H9 (cell line): ENCODE results near the gene PAIP2. TPM values are rescaled to one million over a fixed set of nuclear protein-coding genes. Genes with fewer than 3 reads are reported as not detected.

Experiments used
- DNase-seq: peaks from one replicate; pipeline ENCODE4 v3.0.0-alpha.2; 2017
- H2AFZ ChIP-seq: one replicate; pipeline ENCODE4 v1.6.1; 2013; ENCODE audit warnings: mild to moderate bottlenecking, low read length, control low read depth, moderate library complexity
- H2AK5ac ChIP-seq: 2 replicates; pipeline ENCODE4 v1.6.1; 2013; ENCODE audit warnings: low read length, control low read depth, mixed read lengths; ENCODE audit not compliant: insufficient read length
- H2BK120ac ChIP-seq: one replicate; pipeline ENCODE4 v1.6.1; 2013; ENCODE audit warnings: low read depth, mild to moderate bottlenecking, low read length, control low read depth, inconsistent platforms; ENCODE audit not compliant: poor library complexity, severe bottlenecking
- H2BK12ac ChIP-seq: 2 replicates; pipeline ENCODE4 v1.6.1; 2013; ENCODE audit warnings: low read length, control low read depth, mixed read lengths, low read depth; ENCODE audit not compliant: insufficient read length
- H2BK15ac ChIP-seq: 2 replicates; pipeline ENCODE4 v1.6.1; 2013; ENCODE audit warnings: low read depth, low read length, control low read depth
- H2BK20ac ChIP-seq: one replicate; pipeline ENCODE4 v1.6.1; 2013; ENCODE audit warnings: low read depth, mild to moderate bottlenecking, low read length, control low read depth, inconsistent platforms; ENCODE audit not compliant: poor library complexity, severe bottlenecking
- H2BK5ac ChIP-seq: 2 replicates; pipeline ENCODE4 v1.6.1; 2013; ENCODE audit warnings: low read length, control low read depth, mixed read lengths; ENCODE audit not compliant: insufficient read length
- H3K14ac ChIP-seq: 2 replicates; pipeline ENCODE4 v1.6.1; 2013; ENCODE audit warnings: low read length, control low read depth; ENCODE audit not compliant: insufficient read depth
- H3K18ac ChIP-seq: 2 replicates; pipeline ENCODE4 v1.6.1; 2013; ENCODE audit warnings: low read depth, mild to moderate bottlenecking, mixed read lengths, low read length, control low read depth; ENCODE audit not compliant: insufficient read length
- H3K23ac ChIP-seq: 2 replicates; pipeline ENCODE4 v1.6.1; 2013; ENCODE audit warnings: low read length, control low read depth, mixed read lengths, low read depth; ENCODE audit not compliant: insufficient read length
- H3K23me2 ChIP-seq: 2 replicates; pipeline ENCODE4 v1.6.1; 2013; ENCODE audit warnings: low read depth, mild to moderate bottlenecking, mixed read lengths, low read length, control low read depth; ENCODE audit not compliant: insufficient read length, poor library complexity, severe bottlenecking
- H3K27ac ChIP-seq: 2 replicates; pipeline ENCODE4 v1.5.1; 2013; ENCODE audit warnings: low read length, control low read depth, mixed read lengths, low read depth; ENCODE audit not compliant: insufficient read length
- H3K27me3 ChIP-seq: 2 replicates; pipeline ENCODE4 v1.6.1; 2013; ENCODE audit warnings: low read length, control low read depth, inconsistent platforms; ENCODE audit not compliant: insufficient read depth
- H3K4ac ChIP-seq: 2 replicates; pipeline ENCODE4 v1.6.1; 2013; ENCODE audit warnings: low read depth, mild to moderate bottlenecking, control low read depth, inconsistent platforms, low read length, moderate library complexity
- H3K4me1 ChIP-seq: 2 replicates; pipeline ENCODE4 v1.6.1; 2013; ENCODE audit warnings: low read length, control low read depth, inconsistent platforms; ENCODE audit not compliant: insufficient read depth
- H3K4me2 ChIP-seq: 2 replicates; pipeline ENCODE4 v1.6.1; 2013; ENCODE audit warnings: low read length, control low read depth, mixed read lengths; ENCODE audit not compliant: insufficient read length, insufficient read depth
- H3K56ac ChIP-seq: 2 replicates; pipeline ENCODE4 v1.6.1; 2013; ENCODE audit warnings: low read depth, mild to moderate bottlenecking, mixed read lengths, low read length, control low read depth; ENCODE audit not compliant: insufficient read length
- H3K79me1 ChIP-seq: 2 replicates; pipeline ENCODE4 v1.6.1; 2013; ENCODE audit warnings: low read depth, mild to moderate bottlenecking, moderate library complexity, low read length, control low read depth, inconsistent platforms; ENCODE audit not compliant: insufficient read depth, poor library complexity, severe bottlenecking
- H3K79me2 ChIP-seq: 2 replicates; pipeline ENCODE4 v1.6.1; 2013; ENCODE audit warnings: low read length, control low read depth, inconsistent platforms; ENCODE audit not compliant: insufficient read depth
- H3K9ac ChIP-seq: 2 replicates; pipeline ENCODE4 v1.6.1; 2013; ENCODE audit warnings: low read length, control low read depth, mixed read lengths; ENCODE audit not compliant: insufficient read length; ENCODE audit errors: extremely low read depth
- H3K9me3 ChIP-seq: one replicate; pipeline ENCODE4 v1.6.1; 2013; ENCODE audit warnings: low read depth, low read length, inconsistent platforms; ENCODE audit not compliant: control insufficient read depth
- H3T11ph ChIP-seq: one replicate; pipeline ENCODE4 v1.6.1; 2013; ENCODE audit warnings: mild to moderate bottlenecking, low read length, control low read depth, inconsistent platforms
- H4K20me1 ChIP-seq: one replicate; pipeline ENCODE4 v1.6.1; 2013; ENCODE audit not compliant: control insufficient read depth, insufficient read length, insufficient read depth
- H4K5ac ChIP-seq: 2 replicates; pipeline ENCODE4 v1.6.1; 2013; ENCODE audit warnings: low read depth, mild to moderate bottlenecking, mixed read lengths, low read length, control low read depth; ENCODE audit not compliant: insufficient read length
- H4K8ac ChIP-seq: replicated peaks from 2 replicates; pipeline ENCODE4 v1.6.1; 2013; ENCODE audit warnings: low read length, control low read depth, mixed read lengths, low read depth; ENCODE audit not compliant: insufficient read length
- H4K91ac ChIP-seq: 2 replicates; pipeline ENCODE4 v1.6.1; 2013; ENCODE audit warnings: low read depth, mild to moderate bottlenecking, moderate library complexity, mixed read lengths, low read length, control low read depth; ENCODE audit not compliant: insufficient read length
- H3K27ac Mint-ChIP-seq, 3 experiments: 2 replicates in 2 of 3; 3 replicates in 1 of 3; pipeline ENCODE4 v1.8.0; 2020 to 2021; ENCODE audit warnings: mixed read lengths in 3 of 3, mild to moderate bottlenecking in 1 of 3, moderate library complexity in 1 of 3
- H3K27me3 Mint-ChIP-seq: 2 replicates; pipeline ENCODE4 v1.8.0; 2021; ENCODE audit warnings: low read depth, mild to moderate bottlenecking, moderate library complexity, mixed read lengths
- H3K36me3 Mint-ChIP-seq, 3 experiments: 2 replicates in 2 of 3; 3 replicates in 1 of 3; pipeline ENCODE4 v1.8.0; 2020 to 2021; ENCODE audit warnings: low read depth in 3 of 3, mixed read lengths in 3 of 3; ENCODE audit not compliant: insufficient read depth in 1 of 3
- H3K4me1 Mint-ChIP-seq, 2 experiments: 2 replicates each; pipeline ENCODE4 v1.8.0; 2020; ENCODE audit warnings: mixed read lengths in 2 of 2
- H3K4me3 Mint-ChIP-seq, 2 experiments: 2 replicates in 1 of 2; 3 replicates in 1 of 2; pipeline ENCODE4 v1.8.0; 2020 to 2021; ENCODE audit warnings: mild to moderate bottlenecking in 2 of 2, mixed read lengths in 2 of 2, moderate library complexity in 1 of 2
- H3K9me3 Mint-ChIP-seq, 2 experiments: 2 replicates in 1 of 2; 3 replicates in 1 of 2; pipeline ENCODE4 v1.8.0; 2020; ENCODE audit warnings: mild to moderate bottlenecking in 2 of 2, mixed read lengths in 2 of 2, moderate library complexity in 1 of 2
- CTCF ChIP-seq: fragments of 200-600 bp; sonication (generic); conservative IDR thresholded peaks from 3 replicates; pipeline ENCODE4 v1.8.0; 2021; ENCODE audit warnings: antibody characterized with exemption, mild to moderate bottlenecking
- WGBS: extraction: QIAGEN DNeasy Blood & Tissue Kit; methylation state at CpG from one replicate; pipeline ENCODE4 v1.1.7; 2013; ENCODE audit warnings: missing lambda C conversion rate, low lambda C conversion rate, mixed read lengths; ENCODE audit not compliant: insufficient read length; ENCODE audit errors: extremely low coverage; 5-methylcytosine and 5-hydroxymethylcytosine counted together
- total RNA-seq: library from RNA; stranded (reverse); gene quantifications from 2 replicates; pipeline ENCODE4 v1.2.1, GENCODE V29; 2021

The PAIP2 gene
- total RNA-seq, 1 experiment from 2014 or later, result 121 TPM

- Mint-ChIP-seq H3K4me1 (peaks cover 16 to 20% of the 10 kb centered on the region in 2 experiments), H3K9me3 (no peaks in the 10 kb centered on the region), H3K4me3 (peak overlapping the region; percentile 91 to 94), H3K27me3 (peaks cover 2% of the 10 kb centered on the region; the same call in 1 of the 2 replicates), H3K36me3 (peaks cover under 1 to 16% (median 12%) of the 10 kb centered on the region in 3 experiments; a peak in 6 of 7 replicates), H3K27ac (peak overlapping the region; percentile 32 to 92 (median 48); a peak in 6 of 7 replicates)
- Histone ChIP-seq H3K27me3 (no peaks in the 10 kb centered on the region), H2BK20ac (no peak overlapping the region), H3K79me1 (no peaks in the 10 kb centered on the region), H2BK5ac (no peak overlapping the region), H3K4me1 (peaks cover 2% of the 10 kb centered on the region; the same call in 1 of the 2 replicates), H2BK12ac (no peak overlapping the region), H2AFZ (peak overlapping the region; percentile 51), H3T11ph (no peak overlapping the region), H2AK5ac (no peak overlapping the region), H2BK15ac (no peak overlapping the region), H4K91ac (no peak overlapping the region), H3K56ac (no peak overlapping the region), H4K8ac (no peak overlapping the region), H3K9ac (peak overlapping the region; percentile 5), H4K5ac (no peak overlapping the region), H3K9me3 (no peaks in the 10 kb centered on the region), H3K14ac (no peak overlapping the region), H2BK120ac (no peak overlapping the region), H3K79me2 (no peaks in the 10 kb centered on the region), H3K4ac (no peak overlapping the region), H3K27ac (no peak overlapping the region), H3K23ac (no peak overlapping the region), H4K20me1 (no peaks in the 10 kb centered on the region), H3K23me2 (no peaks in the 10 kb centered on the region), H3K18ac (no peak overlapping the region), H3K4me2 (peak overlapping the region; percentile 74)
- WGBS, result no CpG with 5 or more reads among the region's 5 CpGs
- DNase-seq, result no peak
- no peak for TF ChIP-seq CTCF
Observed at GRCh38 chr5:139404484-139404840, 62.8 kb downstream of the PAIP2 start.
